ENCODE measurements around the gene BORCS6. TPM values are rescaled to one million over a fixed set of nuclear protein-coding genes. Genes with fewer than 3 reads are reported as not detected.

BORCS6 gene
- total RNA-seq, 6 experiments from 2014 or later, result 4.4 to 6.0 (median 4.6) TPM

DNA sequence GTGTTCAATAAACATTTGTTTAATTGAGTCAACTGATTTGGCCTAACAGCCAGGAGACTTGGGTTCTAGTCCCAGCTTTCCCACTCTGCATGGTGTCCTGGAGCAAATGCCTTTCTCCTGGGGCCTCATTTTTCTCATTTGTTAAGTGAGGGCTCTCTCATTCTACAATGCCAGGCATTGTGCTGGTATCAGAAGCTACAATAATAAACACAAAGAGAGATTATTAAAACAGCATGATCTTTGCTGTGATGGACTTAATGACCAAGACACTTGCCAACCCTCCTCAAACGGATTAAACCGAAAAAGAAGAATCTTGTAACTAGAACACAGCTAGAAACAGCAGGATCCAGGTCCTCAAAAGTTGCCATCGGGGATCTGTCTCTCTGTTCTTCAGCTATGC is 22.5 kb downstream of the BORCS6 start:
- Mint-ChIP-seq H3K36me3 (ENCODE audit: low read depth) (no peaks in the 10 kb centered on the region), H3K4me3 (no peak overlapping the region), H3K4me1 (ENCODE audit: low read depth) (peaks cover 27% of the 10 kb centered on the region), H3K27ac (no peak overlapping the region), H3K9me3 (no peaks in the 10 kb centered on the region), H3K27me3 (ENCODE audit: insufficient read depth) (peaks cover 7% of the 10 kb centered on the region)
- no peak for DNase-seq
- TF ChIP-seq, protein P1, sequence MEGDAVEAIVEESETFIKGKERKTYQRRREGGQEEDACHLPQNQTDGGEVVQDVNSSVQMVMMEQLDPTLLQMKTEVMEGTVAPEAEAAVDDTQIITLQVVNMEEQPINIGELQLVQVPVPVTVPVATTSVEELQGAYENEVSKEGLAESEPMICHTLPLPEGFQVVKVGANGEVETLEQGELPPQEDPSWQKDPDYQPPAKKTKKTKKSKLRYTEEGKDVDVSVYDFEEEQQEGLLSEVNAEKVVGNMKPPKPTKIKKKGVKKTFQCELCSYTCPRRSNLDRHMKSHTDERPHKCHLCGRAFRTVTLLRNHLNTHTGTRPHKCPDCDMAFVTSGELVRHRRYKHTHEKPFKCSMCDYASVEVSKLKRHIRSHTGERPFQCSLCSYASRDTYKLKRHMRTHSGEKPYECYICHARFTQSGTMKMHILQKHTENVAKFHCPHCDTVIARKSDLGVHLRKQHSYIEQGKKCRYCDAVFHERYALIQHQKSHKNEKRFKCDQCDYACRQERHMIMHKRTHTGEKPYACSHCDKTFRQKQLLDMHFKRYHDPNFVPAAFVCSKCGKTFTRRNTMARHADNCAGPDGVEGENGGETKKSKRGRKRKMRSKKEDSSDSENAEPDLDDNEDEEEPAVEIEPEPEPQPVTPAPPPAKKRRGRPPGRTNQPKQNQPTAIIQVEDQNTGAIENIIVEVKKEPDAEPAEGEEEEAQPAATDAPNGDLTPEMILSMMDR (IDR thresholded peaks at IDR 0.05), result no peak

DNA sequence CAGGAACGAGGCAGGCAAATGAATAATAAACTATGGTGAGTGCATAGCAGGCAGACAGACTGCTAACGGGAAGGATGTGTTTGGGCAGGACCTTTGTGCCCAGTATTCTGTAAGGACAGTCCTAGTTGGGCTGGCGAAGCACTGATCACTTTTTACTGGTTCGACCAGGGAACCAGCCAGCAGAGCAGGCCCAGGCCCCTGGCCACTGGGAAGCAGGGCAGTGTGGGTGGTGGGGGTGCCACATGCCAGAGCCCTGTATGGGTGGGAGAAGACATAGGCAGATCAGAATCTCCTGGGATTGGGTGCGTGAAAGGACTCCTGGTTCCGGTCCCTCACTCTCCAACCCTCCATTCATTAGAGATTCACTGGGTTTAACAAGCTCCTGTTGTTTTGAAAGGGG is 23.2 kb downstream of the BORCS6 start:
- Mint-ChIP-seq H3K36me3 (ENCODE audit: low read depth) (peaks cover 1% of the 10 kb centered on the region), H3K9me3 (no peaks in the 10 kb centered on the region), H3K27ac (peak overlapping the region; percentile 63; the same call in 1 of the 2 replicates), H3K27me3 (ENCODE audit: insufficient read depth) (peaks cover 7% of the 10 kb centered on the region), H3K4me3 (no peak overlapping the region), H3K4me1 (ENCODE audit: low read depth) (peaks cover 23% of the 10 kb centered on the region)
- DNase-seq, result no peak
- TF ChIP-seq, protein P1 (IDR thresholded peaks at IDR 0.05), result no peak

DNA sequence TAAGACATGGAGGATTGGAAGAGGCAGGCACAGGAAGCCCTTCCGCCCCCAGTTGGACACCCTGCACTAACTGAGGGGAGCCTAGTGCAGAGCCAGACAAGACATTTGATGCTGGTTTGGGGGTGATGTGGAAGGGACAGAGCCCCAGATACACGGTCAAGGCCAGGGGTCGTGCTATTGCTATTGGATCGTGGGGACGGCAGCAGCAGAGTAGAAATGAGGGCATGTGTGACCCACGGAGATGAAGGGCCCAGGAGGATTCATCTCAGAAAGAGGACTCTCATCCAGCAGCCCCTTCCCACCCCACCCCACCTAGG is 25.2 kb downstream of the BORCS6 start:
- H3K27ac Mint-ChIP-seq, result peak overlapping the region; percentile 97
- H3K36me3 Mint-ChIP-seq (ENCODE audit: low read depth), result peaks cover 9% of the 10 kb centered on the region
- H3K4me1 Mint-ChIP-seq (ENCODE audit: low read depth), result peaks cover 38% of the 10 kb centered on the region
- no peaks in the 10 kb centered on the region for H3K9me3 Mint-ChIP-seq
- peak overlapping the region; percentile 47; the same call in 1 of the 2 replicates for H3K4me3 Mint-ChIP-seq
- TF ChIP-seq, protein P1 (IDR thresholded peaks at IDR 0.05), result no peak
- H3K27me3 Mint-ChIP-seq (ENCODE audit: insufficient read depth), result peaks cover 4% of the 10 kb centered on the region
- DNase-seq, result no peak

DNA sequence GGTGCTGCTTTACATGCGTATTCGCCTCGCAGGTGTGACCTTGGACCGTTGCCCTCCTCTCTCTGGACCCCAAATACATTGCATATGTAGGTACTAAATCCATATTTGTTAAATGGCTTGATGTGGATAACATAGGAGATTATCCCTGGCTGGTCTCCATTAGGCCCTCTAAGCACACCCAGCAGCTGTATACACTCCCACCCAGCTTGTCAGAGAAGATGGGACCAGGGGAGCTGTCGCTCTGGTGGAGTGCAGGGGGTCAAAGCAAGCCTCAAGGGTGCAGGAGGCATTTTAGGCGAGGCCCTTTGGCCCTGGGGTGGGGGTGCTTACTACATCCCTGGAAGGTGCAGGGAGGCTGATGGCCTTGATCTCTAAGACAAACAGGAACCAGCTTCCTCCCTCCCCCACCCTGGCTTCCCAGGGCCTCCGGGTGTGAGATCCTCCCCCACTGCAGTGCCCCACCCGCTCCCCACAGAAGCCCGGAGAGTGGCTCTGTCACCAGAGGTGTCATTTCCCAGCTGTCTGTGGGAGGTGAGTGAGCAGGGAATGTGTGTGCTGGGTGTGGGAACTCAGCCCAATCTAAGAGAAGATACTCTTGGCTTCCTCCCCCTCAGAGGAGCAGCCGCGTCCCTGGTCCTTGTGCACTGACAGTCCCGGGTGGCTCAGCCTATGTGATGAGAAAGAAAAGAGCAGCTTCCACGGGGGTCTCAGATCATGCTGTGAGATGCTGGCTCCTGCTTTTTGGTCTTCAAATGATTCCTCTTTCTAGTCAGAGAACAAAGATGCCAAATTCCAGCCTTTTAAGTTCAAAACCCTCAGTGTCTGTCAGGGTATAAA is 25.8 kb downstream of the BORCS6 start:
- H3K9me3 Mint-ChIP-seq, result no peaks in the 10 kb centered on the region
- peak overlapping the region; percentile 71 for H3K4me3 Mint-ChIP-seq
- peaks cover 9% of the 10 kb centered on the region for H3K36me3 Mint-ChIP-seq (ENCODE audit: low read depth)
- peaks cover 4% of the 10 kb centered on the region for H3K27me3 Mint-ChIP-seq (ENCODE audit: insufficient read depth)
- DNase-seq, result peak; percentile 43
- TF ChIP-seq, protein P1 (IDR thresholded peaks at IDR 0.05), result no peak
- H3K4me1 Mint-ChIP-seq (ENCODE audit: low read depth), result peaks cover 39% of the 10 kb centered on the region
- H3K27ac Mint-ChIP-seq, result peak overlapping the region; percentile 97

DNA sequence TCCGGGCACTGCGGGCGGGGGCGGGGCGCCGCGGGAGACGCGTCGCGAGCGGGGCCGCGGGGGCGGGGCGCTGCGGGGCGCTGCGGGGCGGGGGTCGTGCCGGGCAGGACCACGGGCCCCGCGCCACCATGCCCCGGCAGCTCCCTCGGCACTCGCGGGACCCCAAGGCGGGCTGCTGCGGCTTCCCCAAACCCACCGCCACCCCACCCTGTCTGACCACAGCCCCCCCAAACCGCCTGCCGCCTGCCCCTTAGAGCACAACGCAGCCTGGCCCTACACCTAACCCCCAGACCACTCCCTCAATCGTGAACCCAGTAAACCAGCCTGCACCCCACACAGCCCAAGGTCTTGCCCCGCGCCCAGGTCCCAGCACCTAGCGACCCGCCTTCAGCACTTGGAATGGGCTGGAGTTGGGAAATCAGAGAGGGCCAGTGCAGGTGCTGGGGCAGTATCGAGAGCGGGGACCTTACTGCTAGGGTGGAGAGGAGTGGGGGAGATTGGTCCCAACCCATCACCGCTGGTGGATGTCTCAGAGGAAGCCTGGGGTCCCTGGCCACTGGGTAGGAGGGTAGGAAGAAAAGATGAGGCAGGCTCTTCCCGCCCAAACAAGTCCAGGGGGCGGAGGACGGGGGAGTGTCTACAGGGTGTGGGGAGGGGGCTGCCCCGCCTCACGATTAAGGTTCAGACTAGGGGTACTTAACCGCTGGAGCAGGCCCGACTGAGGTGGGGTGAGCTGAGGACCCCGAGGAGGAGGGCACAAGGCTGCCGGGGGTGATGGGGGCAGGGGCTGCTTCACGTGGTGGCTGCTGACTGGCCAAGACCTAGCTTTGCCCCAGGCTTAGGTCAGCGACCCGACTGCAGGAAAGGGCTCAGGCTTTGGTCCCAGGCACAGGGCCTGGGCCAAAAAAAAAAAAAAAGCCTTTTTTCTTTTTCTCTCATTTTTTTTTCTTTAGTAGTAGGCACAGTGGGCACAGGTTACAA is 26.7 kb downstream of the BORCS6 start:
- TF ChIP-seq, protein P1 (IDR thresholded peaks at IDR 0.05), result no peak
- H3K27ac Mint-ChIP-seq, result peak overlapping the region; percentile 97
- peaks cover 9% of the 10 kb centered on the region for H3K36me3 Mint-ChIP-seq (ENCODE audit: low read depth)
- H3K9me3 Mint-ChIP-seq, result no peaks in the 10 kb centered on the region
- peaks cover 4% of the 10 kb centered on the region for H3K27me3 Mint-ChIP-seq (ENCODE audit: insufficient read depth)
- peak overlapping the region; percentile 86 for H3K4me3 Mint-ChIP-seq
- DNase-seq, result no peak
- peaks cover 46% of the 10 kb centered on the region for H3K4me1 Mint-ChIP-seq (ENCODE audit: low read depth)
